NCI-H526 treated with DMSO at 0.1 percent for 48 hours (cell line): ENCODE data around the gene DAB1.
A peak's percentile ranks its signal among the peaks of the same experiment; 100 is the strongest.

Source experiments
- DNase-seq: peaks from one replicate; lab custom pipeline; 2025; lab: John Stamatoyannopoulos, UW

DAB1 gene

DNA sequence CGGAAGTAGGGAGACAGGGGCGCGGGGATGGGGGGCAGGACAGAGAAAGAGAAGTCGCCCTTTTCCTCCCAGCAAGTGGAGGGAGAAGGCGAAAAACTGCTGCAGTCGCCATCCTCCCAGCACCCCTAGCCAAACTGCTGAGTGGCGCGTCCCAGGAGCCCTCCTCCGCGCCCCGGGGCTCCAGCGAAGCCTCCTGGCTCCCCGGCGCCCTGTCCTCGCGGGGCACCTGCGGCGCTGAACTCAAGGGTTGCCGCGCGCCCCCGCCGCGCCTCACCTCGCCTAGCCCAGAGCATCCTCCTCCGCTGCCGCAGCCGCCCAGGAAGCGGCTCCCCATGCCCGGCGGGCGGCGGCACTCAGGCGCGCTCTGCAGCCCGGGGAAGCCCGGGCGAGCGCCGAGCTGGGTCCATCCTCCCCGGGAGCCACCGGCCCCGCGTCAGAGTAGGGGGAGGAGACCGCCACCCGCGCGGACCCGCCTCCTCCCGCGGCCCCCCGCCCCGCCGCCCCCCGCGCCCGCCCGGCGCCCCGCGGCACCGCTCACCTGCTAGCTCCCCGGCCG, at the start of gene DAB1:
DAB1 (minus strand) TSS at position 405 of the 556 bp plus-strand sequence. CDS start 133,030 bp downstream, outside the sequence.
- peak; percentile 31 for DNase-seq

- DNase-seq, result no peak
Observed at GRCh38 chr1:57473448-57473847, 49.6 kb upstream of the DAB1 start.

DNA sequence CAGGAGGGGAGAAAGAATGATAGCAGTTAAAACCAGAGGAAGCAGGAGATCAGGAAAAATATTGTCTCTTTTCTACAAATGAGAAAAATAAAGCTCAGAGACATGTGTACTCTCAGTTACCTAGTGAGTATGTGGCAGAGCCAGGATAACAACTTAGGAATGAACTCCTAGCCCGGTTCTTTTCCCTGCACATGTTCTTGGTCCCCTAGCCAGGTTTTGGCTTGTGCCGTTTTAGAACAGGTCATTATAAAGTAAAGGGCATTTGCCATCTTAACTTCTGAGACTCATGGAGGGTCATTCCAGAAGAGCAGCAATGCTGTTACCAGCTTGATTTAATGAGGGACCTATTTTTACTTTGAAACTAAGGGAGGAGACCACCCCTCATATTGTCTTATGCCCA, 48.1 kb upstream of the DAB1 start:
- no peak for DNase-seq

DNA sequence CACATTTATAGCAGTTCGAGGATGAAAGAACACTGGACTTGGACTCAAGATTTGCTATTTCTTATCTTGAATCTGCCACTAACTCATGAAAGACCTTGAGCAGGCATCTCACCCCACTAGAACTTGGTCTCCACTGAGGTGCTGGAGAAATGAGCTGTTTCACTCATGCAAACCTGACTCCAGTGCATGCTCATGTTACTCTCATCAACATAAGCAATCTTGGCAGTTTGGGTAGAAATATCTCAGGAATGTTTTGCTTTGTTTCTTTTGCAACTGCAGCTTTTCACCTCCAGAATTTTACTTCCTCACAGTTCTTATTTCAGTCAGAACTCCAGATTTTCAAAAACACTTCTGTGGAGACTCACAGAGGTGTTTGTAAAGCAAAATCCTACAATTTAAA, 46.2 kb upstream of the DAB1 start:
- no peak for DNase-seq

- no peak for DNase-seq
Observed at GRCh38 chr1:57468641-57469523, 45.0 kb upstream of the DAB1 start.

DNA sequence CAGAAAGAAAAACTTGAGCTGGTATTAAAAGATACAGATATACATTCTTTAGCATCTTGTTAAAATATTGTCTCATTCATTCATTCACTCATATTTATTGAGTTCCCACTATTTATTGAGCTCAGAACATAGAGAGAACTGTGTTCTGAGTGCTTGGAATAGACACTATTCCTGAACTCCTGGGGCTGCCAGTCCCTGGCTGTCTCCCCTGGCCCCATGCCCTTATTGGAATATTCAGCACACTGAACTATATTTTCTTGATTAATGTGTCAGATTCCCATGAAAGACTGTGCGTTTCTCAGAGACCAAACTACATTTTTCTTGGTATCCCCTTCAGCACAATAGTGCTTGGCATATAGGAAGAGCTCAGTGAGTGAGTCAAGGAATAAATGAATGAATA, 44.0 kb upstream of the DAB1 start:
- DNase-seq, result no peak

DNA sequence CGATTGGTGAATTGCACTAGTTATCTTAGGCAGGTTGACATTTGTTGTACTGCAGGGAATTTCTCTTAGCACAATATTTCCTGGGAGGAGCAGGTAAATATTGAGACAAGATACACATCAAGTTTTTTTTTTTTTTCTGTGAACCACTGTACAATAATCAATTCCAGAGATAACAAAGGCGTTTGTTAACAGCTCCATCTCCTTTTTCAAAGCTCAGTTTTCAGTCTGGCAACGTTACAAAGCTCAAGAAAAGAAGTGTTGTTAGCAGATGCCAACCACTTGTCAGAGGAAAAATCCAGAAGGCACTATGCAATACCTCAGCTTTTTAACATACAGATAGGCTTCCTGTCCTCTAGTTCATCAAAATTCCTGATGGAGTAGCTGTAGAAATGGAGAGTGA, 40.9 kb upstream of the DAB1 start:
- DNase-seq, result no peak

GRCh38 chr1:57463343-57463742, 39.5 kb upstream of the DAB1 start:
- DNase-seq, result no peak

GRCh38 chr1:57461405-57461804, 37.5 kb upstream of the DAB1 start:
- DNase-seq, result no peak

- no peak for DNase-seq
Observed at GRCh38 chr1:57451516-57451915, 27.7 kb upstream of the DAB1 start.

- DNase-seq, result no peak
Observed at GRCh38 chr1:57450981-57451380, 27.1 kb upstream of the DAB1 start.

DNA sequence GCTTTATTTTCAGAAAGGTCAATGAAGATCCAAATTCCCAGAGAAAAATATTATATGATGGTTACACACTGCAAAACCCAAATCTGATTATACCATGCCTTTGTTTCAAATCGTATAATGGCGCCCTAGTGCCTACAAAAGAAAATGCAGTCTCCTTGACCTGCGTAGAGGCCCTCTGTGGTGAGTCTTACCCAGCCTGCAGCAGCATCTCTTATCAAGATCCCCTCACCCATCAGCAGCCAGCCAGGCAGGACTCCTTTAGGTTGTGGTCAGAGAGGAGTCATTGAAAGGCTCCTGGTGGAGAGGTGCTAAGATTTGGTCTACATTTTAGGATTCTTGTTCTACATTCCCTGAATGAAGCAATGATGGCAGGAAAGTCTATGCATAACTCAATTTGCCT, 23.7 kb upstream of the DAB1 start:
- DNase-seq, result no peak

DNA sequence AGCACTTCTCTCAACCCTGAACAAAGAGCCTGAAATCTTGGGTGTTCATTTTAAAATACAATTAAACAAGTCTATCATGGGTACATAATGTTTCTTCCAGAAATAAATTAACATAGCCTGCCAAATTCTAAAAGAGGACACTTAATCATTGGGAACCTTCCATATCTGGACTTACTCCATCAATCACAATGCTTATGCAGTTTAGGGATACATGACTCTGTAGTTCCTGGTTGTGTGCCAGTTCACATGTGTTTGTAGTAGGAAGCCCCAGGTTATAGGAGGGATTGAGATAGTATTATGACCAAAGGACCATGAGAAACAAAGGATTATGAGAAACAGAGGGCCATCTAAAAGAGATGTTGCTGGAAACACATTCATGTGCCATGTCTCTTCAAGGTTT, 19.1 kb upstream of the DAB1 start:
- no peak for DNase-seq

DNA sequence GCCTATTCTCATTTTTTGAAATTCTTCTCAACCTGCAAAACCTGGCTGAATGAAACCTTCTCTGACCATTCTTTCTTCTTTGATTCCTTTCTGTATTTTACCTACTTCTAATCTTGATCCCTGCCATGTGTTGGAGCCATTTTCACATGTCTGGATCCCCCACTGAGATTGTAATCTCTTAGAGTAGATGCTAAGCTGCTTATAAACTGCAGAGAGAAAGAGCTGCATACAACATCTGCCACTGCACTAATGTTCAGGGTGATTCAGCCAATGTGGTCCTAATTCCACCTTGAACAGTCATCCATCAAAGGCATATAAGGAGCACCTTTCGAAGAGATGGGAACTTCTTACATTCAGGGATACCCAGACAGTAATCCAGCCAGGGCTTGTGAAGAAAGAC, 16.2 kb upstream of the DAB1 start:
- DNase-seq, result no peak

GRCh38 chr1:57431400-57431799, 7.5 kb upstream of the DAB1 start:
- no peak for DNase-seq

DNA sequence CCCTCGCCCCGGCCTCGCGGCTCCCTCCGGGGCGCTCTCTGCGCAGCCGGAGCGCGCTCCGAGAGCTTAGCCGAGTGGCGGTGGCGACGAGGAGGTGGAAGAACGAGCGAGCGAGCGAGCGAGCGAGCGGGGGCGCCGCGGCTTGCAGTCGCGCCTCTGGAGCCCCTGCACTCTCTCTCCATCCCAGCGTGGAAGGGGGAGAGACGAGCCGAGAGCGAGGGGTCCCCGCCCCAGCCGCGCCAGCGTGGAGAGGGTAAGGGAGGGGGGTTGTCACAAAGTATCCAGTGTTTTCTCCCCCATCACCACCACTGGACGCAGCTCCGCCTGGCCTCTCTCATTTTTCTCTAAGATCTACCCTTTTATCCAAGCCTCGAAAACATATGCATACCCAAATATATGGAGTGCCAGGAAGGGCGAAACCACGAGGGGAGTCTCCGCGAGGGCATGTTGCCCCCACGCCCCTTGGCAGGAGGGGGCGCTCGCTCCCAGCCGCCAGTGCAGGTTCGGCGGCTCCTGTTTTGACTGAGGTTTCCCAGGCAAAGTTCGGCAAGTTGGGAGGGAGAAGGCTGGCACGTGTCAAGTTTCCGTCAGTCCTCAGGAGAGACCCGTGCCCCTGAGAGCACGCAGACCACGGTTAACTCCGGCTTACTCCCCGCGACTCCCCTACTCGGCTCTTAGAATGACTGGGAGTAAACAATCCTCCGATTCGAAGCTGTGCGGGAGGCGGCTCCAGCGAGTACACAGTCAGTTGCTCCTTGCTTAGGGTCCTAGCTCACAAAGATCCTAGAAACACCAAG, 569 bp upstream of the DAB1 start:
- peak; percentile 58 for DNase-seq

GRCh38 chr1:57423135-57423655, 665 bp downstream of the DAB1 start:
- peak; percentile 30 for DNase-seq

GRCh38 chr1:57422271-57423134, 1.4 kb downstream of the DAB1 start:
- DNase-seq, result peak; percentile 30

- no peak for DNase-seq
Observed at GRCh38 chr1:57421806-57422205, 2.1 kb downstream of the DAB1 start.

- no peak for DNase-seq
Observed at GRCh38 chr1:57420981-57421785, 2.7 kb downstream of the DAB1 start.

DNA sequence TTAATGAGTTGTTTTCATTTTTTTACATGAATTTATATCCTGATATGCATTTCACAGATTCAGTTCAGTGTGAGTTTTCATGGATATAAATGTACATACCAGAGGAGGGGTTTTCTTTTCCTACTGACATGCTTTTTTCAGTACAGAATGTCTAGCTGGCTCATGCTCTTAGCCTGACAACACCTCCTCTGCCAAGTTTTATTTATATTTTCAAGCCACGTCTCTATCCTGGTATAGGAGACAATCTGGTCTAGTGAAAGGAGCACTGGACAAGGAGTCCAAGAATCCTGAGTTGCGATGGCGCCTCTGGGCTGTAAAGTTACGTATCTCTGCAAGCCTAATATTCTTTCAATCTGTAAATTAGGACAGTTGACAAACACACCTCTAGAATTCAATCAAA, 4.9 kb downstream of the DAB1 start:
- no peak for DNase-seq
